Measurements from ENCODE around the gene PHLDA2.

The PHLDA2 gene

DNA sequence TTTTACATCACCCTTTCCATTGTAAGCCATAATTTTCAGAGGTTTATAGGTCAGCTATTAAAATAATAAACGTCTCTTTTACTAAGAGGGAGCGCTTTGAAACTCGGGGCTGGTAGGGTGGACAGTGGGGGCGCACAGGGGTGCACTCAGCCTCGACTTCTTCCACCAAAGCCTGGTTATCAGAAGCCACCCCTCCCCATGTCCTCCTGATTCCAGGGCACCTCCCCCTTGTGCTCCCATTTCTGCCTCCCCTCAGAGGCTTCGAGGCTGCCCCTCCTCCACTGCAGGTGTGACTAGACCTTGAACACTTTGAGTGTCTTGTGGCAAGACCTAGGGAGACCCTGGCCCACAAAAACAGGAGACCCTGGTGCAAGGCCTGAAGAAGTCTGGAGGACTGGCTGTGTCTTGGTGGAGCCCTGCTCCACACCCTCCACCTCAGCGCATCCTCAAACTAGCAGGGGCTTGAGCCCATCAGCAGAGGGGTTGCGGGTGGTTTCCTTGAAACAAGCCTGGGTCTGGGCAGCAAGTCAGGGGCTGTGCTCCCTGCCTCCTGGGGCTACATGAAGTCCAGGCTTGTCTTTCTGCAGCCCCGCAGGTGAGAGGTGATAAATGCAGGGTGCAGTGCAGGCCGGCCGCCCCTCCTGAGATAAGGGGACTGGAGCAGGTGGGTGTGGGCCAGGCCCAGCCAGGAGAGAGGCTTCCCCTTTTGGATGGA is 46.7 kb downstream of the PHLDA2 start:
- in situ Hi-C loops (cut with MboI; ENCODE audit: low sequenced_read_pairs, unreplicated experiment): no loop called here
- TF ChIP-seq, protein P1, sequence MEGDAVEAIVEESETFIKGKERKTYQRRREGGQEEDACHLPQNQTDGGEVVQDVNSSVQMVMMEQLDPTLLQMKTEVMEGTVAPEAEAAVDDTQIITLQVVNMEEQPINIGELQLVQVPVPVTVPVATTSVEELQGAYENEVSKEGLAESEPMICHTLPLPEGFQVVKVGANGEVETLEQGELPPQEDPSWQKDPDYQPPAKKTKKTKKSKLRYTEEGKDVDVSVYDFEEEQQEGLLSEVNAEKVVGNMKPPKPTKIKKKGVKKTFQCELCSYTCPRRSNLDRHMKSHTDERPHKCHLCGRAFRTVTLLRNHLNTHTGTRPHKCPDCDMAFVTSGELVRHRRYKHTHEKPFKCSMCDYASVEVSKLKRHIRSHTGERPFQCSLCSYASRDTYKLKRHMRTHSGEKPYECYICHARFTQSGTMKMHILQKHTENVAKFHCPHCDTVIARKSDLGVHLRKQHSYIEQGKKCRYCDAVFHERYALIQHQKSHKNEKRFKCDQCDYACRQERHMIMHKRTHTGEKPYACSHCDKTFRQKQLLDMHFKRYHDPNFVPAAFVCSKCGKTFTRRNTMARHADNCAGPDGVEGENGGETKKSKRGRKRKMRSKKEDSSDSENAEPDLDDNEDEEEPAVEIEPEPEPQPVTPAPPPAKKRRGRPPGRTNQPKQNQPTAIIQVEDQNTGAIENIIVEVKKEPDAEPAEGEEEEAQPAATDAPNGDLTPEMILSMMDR (IDR thresholded peaks at IDR 0.05; ENCODE audit: borderline replicate concordance, control extremely low read depth, extremely low read depth, insufficient read depth, missing control alignments): no peak
- DNase-seq (ENCODE audit: low spot score): no peak

DNA sequence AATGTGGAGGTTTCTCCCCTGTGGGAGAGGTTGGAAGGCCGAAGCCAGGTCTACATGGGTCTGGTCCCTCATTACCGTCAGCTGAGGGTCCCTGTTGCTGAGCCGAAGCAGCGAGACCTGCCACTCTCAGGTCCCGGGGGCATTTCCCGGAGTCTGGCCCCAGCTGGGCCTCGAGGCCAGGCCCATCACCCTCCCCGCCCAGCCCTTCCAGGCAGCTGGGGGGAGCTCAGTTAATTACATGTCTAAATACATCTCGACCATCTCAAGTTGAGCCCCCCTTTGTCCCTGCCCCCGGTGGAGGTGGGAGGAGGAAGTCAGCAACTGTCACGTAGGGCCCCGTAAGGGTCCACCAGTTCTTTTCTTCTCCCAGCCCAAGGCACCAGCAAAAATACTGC is 47.2 kb downstream of the PHLDA2 start:
- TF ChIP-seq, protein P1 (IDR thresholded peaks at IDR 0.05; ENCODE audit: borderline replicate concordance, control extremely low read depth, extremely low read depth, insufficient read depth, missing control alignments): no peak
- in situ Hi-C loops (cut with MboI; ENCODE audit: low sequenced_read_pairs, unreplicated experiment): no loop called here
- no peak for DNase-seq (ENCODE audit: low spot score)

DNA sequence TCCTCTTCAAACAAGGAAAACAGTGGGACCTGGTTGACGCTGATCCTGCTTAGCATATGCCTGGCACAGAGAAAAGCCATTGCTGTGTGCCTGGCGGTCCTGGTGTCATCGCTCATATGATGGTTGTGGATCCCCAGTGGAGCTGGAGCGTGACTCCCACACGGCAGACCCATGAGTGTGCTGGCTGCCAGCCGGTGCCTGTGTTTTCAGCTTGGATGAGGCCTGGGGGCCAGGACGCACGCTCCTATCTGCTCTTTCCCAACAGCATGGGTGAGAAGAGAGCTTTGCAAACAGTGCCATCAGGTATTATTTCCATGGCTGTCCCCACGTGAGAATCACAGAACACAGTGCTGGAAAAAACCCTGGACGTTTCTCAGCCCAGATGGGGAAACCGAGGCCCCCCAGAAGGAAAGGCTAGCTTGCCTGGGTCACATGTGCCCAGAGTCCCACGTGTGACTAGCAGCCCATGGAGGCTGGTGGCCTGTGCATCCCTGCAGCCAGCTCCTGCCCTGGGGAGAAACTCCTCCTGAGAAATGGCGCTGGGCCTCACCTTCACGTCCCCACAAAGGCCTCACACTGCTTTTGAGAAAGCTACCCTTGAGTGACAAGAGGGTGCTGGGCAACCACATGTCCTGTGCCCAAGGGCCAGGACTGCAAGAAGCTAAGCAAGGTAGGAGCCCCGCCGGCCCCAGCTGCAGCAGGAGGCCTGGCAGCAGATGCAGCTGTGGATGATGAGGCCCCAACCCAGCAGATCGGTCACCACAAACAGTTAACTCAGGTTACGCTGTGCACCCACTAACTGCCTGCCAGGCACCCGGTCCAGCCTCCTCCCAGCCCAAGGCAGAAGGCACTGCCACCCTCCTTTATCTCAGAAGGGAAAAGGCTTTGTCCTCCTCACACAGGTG is 47.9 kb downstream of the PHLDA2 start:
- TF ChIP-seq, protein P1 (IDR thresholded peaks at IDR 0.05; ENCODE audit: borderline replicate concordance, control extremely low read depth, extremely low read depth, insufficient read depth, missing control alignments): no peak
- DNase-seq (ENCODE audit: low spot score): no peak
- in situ Hi-C loops (cut with MboI; ENCODE audit: low sequenced_read_pairs, unreplicated experiment): no loop called here

DNA sequence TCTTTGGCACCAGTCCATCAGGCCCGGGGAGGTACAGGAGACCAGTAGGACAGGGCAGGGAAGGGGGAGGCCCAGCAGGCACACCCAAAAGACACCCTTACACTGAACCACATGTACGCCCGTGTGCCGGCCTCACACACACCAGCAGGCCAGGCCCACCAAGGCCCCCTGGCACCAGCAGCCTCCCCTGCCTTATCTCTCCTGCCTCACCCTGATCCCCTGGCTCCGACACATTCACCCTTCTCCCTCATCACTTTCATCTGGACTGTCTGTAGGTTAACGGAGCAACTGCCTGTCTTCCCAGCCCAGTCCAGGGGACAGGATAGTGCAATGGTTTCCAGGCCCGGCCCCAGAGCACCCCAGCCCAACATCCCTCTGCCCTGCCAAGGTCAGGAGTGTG is 48.6 kb downstream of the PHLDA2 start:
- in situ Hi-C loops (cut with MboI; ENCODE audit: low sequenced_read_pairs, unreplicated experiment): no loop called here
- no peak for DNase-seq (ENCODE audit: low spot score)
- TF ChIP-seq, protein P1 (IDR thresholded peaks at IDR 0.05; ENCODE audit: borderline replicate concordance, control extremely low read depth, extremely low read depth, insufficient read depth, missing control alignments): no peak

DNA sequence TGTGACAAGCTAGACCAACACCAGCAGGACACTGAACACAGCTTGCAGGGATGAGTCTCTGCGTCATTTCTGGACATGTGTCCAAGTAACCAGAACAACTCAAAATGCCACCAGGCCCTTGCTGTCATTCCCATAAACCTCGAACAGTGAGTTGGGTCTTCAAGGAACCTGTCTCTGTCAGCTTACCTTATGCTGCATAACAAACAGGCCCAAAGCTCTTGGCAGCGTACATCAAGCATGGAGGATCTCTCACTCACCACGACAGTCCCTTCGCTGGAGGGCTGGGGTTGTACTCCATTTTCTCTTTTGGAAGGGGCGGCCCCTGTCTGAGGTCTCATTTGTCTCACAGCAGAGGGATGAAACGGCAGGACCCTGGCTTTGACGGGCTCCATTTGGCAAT is 50.4 kb downstream of the PHLDA2 start:
- in situ Hi-C loops (cut with MboI; ENCODE audit: low sequenced_read_pairs, unreplicated experiment): loop anchor here (10.0 kb wide), 1 partner anchor 444 kb away; no protein-coding TSS in a partner anchor
- DNase-seq (ENCODE audit: low spot score): no peak
- TF ChIP-seq, protein P1 (IDR thresholded peaks at IDR 0.05; ENCODE audit: borderline replicate concordance, control extremely low read depth, extremely low read depth, insufficient read depth, missing control alignments): no peak

Data from GM13976 (cell line).